SU-DHL-6 (cell line): ENCODE data around the gene PAQR6.

ENCODE experiments used
- EZH2phosphoT487 ChIP-seq: fragments of 200-600 bp; sonication (generic), shearing (Covaris generic); conservative IDR thresholded peaks from 2 replicates; pipeline ENCODE4 v1.6.1; 2018; ENCODE audit warnings: mild to moderate bottlenecking, antibody characterized with exemption, low read length, moderate library complexity, mixed read lengths
- TF ChIP-seq, protein P1 (sequence below): fragments of 200-600 bp; sonication (generic); IDR thresholded peaks from one replicate; pipeline ENCODE4 v1.5.1; 2017; ENCODE audit warnings: antibody characterized with exemption, mild to moderate bottlenecking, low read length, moderate library complexity; ENCODE audit not compliant: insufficient read depth, poor library complexity, severe bottlenecking

DNA sequence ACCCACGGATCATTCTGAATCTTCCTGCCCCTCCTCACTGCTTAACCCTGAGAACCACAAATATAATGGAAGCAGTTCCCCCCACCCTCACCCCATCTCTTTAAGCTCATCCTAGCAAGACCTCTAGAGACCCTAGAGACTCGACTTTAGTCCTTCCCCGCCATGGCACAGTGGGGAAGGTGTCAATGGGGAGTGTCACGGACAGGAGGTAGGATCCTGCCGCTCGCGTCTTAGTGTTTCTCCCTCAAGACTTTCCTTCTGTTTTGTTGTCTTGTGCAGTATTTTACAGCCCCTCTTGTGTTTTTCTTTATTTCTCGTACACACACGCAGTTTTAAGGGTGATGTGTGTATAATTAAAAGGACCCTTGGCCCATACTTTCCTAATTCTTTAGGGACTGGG lies 35.7 kb downstream of the PAQR6 start:
- TF ChIP-seq, protein P1, sequence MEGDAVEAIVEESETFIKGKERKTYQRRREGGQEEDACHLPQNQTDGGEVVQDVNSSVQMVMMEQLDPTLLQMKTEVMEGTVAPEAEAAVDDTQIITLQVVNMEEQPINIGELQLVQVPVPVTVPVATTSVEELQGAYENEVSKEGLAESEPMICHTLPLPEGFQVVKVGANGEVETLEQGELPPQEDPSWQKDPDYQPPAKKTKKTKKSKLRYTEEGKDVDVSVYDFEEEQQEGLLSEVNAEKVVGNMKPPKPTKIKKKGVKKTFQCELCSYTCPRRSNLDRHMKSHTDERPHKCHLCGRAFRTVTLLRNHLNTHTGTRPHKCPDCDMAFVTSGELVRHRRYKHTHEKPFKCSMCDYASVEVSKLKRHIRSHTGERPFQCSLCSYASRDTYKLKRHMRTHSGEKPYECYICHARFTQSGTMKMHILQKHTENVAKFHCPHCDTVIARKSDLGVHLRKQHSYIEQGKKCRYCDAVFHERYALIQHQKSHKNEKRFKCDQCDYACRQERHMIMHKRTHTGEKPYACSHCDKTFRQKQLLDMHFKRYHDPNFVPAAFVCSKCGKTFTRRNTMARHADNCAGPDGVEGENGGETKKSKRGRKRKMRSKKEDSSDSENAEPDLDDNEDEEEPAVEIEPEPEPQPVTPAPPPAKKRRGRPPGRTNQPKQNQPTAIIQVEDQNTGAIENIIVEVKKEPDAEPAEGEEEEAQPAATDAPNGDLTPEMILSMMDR, result no peak
- no peak for TF ChIP-seq EZH2phosphoT487
